Prostate gland (tissue), 2 donors: Measurements from ENCODE around the gene CTBP2. TPM values are rescaled to one million over a fixed set of nuclear protein-coding genes. Genes with fewer than 3 reads are reported as not detected.
A peak's percentile ranks its signal among the peaks of the same experiment; 100 is the strongest.

Source experiments
- DNase-seq: peaks from one replicate; pipeline ENCODE4 v3.0.0-alpha.2; 2019; ENCODE audit warnings: low spot score
- H3K27ac ChIP-seq, 2 donors: fragments of 200-600 bp; sonication (generic); 2 replicates each; pipeline ENCODE4 v1.5.1; 2017 to 2019
- H3K27me3 ChIP-seq: fragments of 200-600 bp; sonication (generic); replicated peaks from 2 replicates; pipeline ENCODE4 v1.5.1; 2019; ENCODE audit not compliant: insufficient read depth
- H3K36me3 ChIP-seq, 2 donors: fragments of 200-600 bp; sonication (generic); 1 replicate in 1 of 2; 2 replicates in 1 of 2; pipeline versions ENCODE4 v1.5.1 to v1.8.1; 2017 to 2019
- H3K4me1 ChIP-seq: fragments of 200-600 bp; sonication (generic); replicated peaks from 2 replicates; pipeline ENCODE4 v1.5.1; 2019
- H3K4me3 ChIP-seq, 2 donors: fragments of 200-600 bp; sonication (generic); 2 replicates each; pipeline ENCODE4 v1.5.1; 2017 to 2019
- H3K9me3 ChIP-seq: fragments of 200-600 bp; sonication (generic); 2 replicates; pipeline ENCODE4 v1.5.1; 2017
- CTCF ChIP-seq, 4 experiments: fragments of 200-600 bp in 2 of 4; fragments of 450-650 bp in 2 of 4; sonication (generic) in 2 of 4; IDR thresholded peaks; 1 replicate in 3 of 4; 2 replicates in 1 of 4; pipeline ENCODE4 v1.5.1; 2016 to 2019; ENCODE audit warnings: antibody characterized with exemption in 4 of 4, mild to moderate bottlenecking in 2 of 4, moderate library complexity in 2 of 4
- POLR2A ChIP-seq: fragments of 450-650 bp; IDR thresholded peaks from one replicate; pipeline ENCODE4 v1.6.1; 2016; ENCODE audit warnings: antibody characterized with exemption, mild to moderate bottlenecking
- POLR2AphosphoS5 ChIP-seq: sonication (generic); formaldehyde crosslinking; IDR thresholded peaks from one replicate; pipeline ENCODE4 v1.6.1; 2017; ENCODE audit warnings: antibody characterized with exemption
- WGBS: methylation state at CpG from one replicate; pipeline ENCODE4 v1.1.5; 2018; 5-methylcytosine and 5-hydroxymethylcytosine counted together
- intact Hi-C: fragments of 100-400 bp; cut with DNase I; formaldehyde crosslinking; loops from one replicate; pipeline ENCODE4 v1.14.2; 2022
- total RNA-seq, 2 donors: library from RNA; depleted of rRNA; stranded (reverse); fragments of >200 nt; gene quantifications; one replicate each; pipeline ENCODE4 v1.1.0, GENCODE V29; 2016

The CTBP2 gene
- total RNA-seq, 2 donors from 2014 or later: 70.2 to 89.7 TPM

DNA sequence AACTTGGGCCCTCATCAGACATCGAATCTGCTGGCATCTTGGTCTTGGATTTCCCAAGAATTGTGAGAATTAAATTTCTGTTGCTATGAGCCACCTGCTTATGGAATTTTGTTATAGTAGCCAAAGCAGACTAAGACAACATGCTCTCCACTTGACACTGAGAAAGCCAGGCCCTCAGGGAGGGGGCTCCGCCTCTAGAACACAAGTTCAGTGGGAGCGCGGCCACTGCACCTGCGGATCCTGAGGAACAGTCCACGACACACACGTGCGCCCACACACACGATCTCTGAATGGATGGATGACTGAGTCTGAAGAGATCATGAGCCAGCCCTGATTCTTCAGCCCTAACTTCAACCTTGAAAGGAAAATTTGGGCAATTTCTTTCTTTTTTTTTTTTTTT is 73.7 kb downstream of the CTBP2 start:
- WGBS: 91% methylated on average over 9 of the region's 9 CpGs

GRCh38 chr10:125085258-125086054 is 74.9 kb downstream of the CTBP2 start:
- DNase-seq: no peak
- WGBS: 64% methylated on average over 17 of the region's 17 CpGs
- Histone ChIP-seq H3K9me3 (no peaks in the 10 kb centered on the region), H3K27me3 (no peaks in the 10 kb centered on the region), H3K27ac (peak overlapping the region; percentile 3 to 9), H3K36me3 (no peaks in the 10 kb centered on the region), H3K4me1 (peaks cover 7% of the 10 kb centered on the region), H3K4me3 (no peak overlapping the region)
- intact Hi-C loops: loop anchor here (5.0 kb wide), 1 partner anchor 42 kb away; no protein-coding TSS in a partner anchor
- no peak for TF ChIP-seq CTCF (IDR thresholded peaks at IDR 0.05)
- no peak for TF ChIP-seq POLR2AphosphoS5
- TF ChIP-seq POLR2A: no peak

More for the DNA sequence above, 73.7 kb downstream of the CTBP2 start:
- Histone ChIP-seq H3K4me1 (peaks cover 7% of the 10 kb centered on the region), H3K27ac (no peak overlapping the region), H3K36me3 (no peaks in the 10 kb centered on the region), H3K4me3 (no peak overlapping the region), H3K9me3 (no peaks in the 10 kb centered on the region), H3K27me3 (no peaks in the 10 kb centered on the region)
- no peak for TF ChIP-seq POLR2AphosphoS5
- no peak for TF ChIP-seq CTCF (IDR thresholded peaks at IDR 0.05)
- no peak for TF ChIP-seq POLR2A
- DNase-seq: no peak
- intact Hi-C loops: loop anchor here (5.0 kb wide), 1 partner anchor 41 kb away; no protein-coding TSS in a partner anchor

DNA sequence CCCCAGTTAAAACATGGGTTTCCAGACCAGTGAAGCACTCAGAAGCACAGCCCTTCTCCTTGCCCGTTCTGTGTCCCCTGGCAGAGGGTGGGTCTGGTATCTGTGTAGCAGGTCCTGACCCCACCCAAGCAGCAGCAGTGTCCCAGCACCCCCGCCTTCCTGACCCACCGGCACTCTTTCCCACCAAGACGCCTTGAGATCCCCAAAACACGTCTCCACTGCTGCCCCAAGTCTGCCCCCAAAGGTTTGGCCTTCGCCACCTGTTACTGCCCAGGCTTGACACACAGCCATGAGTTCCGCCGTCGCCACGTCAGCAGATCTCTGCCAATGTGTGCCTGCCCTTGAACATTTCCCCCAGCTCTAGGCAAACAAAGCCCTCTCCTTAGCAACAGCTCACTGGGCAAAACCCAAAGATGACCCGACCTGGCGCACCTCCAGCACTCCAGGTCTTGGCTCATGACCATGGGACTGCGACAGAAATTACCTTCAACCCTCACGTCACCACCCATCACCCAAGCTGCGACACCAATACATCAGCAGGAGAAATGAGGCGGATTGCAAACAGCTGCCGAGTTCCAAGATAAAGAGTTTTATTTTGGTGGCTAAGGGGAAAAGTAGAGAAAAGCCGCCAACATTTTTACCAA is 75.6 kb downstream of the CTBP2 start:
- no peaks in the 10 kb centered on the region for H3K36me3 ChIP-seq
- no peak for DNase-seq
- no peak overlapping the region for H3K4me3 ChIP-seq
- H3K4me1 ChIP-seq: peaks cover 7% of the 10 kb centered on the region
- H3K27ac ChIP-seq: peak overlapping the region; percentile 3 to 9
- TF ChIP-seq POLR2A (no peak), CTCF (IDR thresholded peaks at IDR 0.05) (no peak), POLR2AphosphoS5 (no peak)
- 67% methylated on average over 18 of the region's 18 CpGs for WGBS
- H3K9me3 ChIP-seq: no peaks in the 10 kb centered on the region
- no peaks in the 10 kb centered on the region for H3K27me3 ChIP-seq
- intact Hi-C loops: loop anchor here (5.0 kb wide), 1 partner anchor 43 kb away; no protein-coding TSS in a partner anchor

DNA sequence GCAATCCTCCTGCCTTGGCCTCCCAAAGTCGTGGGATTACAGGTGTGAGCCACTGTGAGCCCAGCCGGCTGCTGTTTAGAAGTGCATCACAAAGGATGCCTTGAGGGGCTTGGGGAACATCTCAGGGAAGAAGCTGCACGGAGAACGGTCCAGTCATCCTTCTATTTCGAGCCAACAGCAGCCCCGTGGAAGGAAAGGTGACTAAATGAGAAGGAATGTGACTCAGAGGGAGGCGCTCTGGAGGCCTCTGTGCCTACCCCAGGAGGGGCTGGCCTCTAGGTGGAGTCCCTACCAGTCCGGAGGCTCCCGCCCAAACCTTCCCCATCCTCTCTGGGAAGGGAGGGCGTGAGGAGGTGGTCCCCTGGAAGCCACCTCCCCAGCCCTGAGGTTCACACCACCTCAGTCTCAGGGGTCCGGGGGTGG is 76.2 kb downstream of the CTBP2 start:
- 58% methylated on average over 11 of the region's 11 CpGs for WGBS

More for the DNA sequence above, 76.2 kb downstream of the CTBP2 start:
- no peaks in the 10 kb centered on the region for H3K9me3 ChIP-seq
- H3K27ac ChIP-seq: no peak overlapping the region
- no peak for DNase-seq
- peaks cover 7% of the 10 kb centered on the region for H3K4me1 ChIP-seq
- H3K27me3 ChIP-seq: no peaks in the 10 kb centered on the region
- intact Hi-C loops: no loop called here
- H3K4me3 ChIP-seq: no peak overlapping the region
- no peaks in the 10 kb centered on the region for H3K36me3 ChIP-seq
- TF ChIP-seq POLR2A (no peak), CTCF (IDR thresholded peaks at IDR 0.05) (no peak), POLR2AphosphoS5 (no peak)
